Fibroblast of skin of back (primary cell): ENCODE data around the gene PDGFB.

Experiments used
- DNase-seq: peaks from one replicate; pipeline ENCODE4 v3.0.0-alpha.2; 2013

PDGFB gene

GRCh38 chr22:39174498-39175352, 70.1 kb downstream of the PDGFB start:
- peak; percentile 97 for DNase-seq

DNA sequence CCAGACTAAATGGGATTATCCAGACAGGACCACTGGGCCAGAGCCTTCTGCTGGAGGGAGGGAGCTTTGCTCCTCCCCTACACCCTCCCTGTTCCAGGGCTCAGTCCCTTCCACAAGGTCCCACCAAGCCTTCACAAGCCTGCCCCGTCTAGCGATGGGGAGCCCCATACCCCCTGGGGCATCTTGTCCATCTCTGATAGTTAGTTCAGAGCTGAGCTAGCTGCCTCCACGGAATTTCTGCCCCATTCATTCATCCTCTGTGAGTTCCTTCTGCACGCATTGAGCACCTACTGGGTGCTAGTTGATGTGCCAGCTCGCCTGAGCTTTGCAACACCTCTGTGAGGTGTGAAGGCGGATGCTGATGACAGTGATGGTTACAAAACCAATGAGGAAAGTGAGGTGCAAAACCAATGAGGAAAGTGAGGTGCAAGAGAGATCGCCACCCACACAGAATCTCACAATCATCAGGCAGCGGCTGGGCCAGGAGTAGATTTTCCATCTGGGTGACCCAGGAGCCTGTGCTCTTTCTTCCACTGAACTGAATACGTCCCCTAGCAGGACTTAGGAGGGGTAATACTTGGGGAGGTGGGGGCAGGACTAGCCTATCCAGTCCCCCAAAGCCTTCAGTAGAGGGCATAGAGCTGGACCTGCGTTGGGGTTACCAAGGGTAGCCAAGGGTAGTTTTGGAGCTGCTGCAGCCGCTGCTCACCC, 70.8 kb downstream of the PDGFB start:
- no peak for DNase-seq
